ENCODE measurements around the gene BUD13. TPM values are rescaled to one million over a fixed set of nuclear protein-coding genes. Genes with fewer than 3 reads are reported as not detected.
"Not testable (repeated sequence)": the region's sequence is repeated elsewhere in the genome, so short reads cannot be mapped to it uniquely, and the experiment has no call there.

Gene BUD13
- total RNA-seq, 2 experiments from 2014 or later, result 30.3 to 32.7 TPM

DNA sequence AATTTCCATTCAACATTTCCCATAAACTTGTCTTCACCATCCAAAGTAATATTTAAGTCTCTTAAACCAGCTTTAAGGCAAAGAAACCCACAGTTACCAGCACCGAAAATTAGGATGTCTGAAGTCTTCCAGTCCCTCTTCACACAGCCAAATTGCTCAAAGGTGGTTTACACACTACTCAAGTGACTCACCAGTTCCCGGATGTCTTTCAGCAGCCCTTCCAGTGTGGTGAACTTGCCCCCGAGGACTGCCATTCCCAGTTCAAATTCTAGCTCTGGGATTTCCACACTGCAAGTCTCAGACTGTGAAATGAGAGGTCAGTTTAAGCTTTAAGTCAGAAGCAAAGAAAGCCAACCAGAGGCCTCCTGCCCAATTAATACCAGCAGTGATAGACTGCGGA lies 9.9 kb upstream of the BUD13 start:
- peak overlapping the region; percentile 33 for H3K4me3 Mint-ChIP-seq
- intact Hi-C loops (cut with micrococcal nuclease), result no loop called here
- no peaks in the 10 kb centered on the region for H3K9me3 Mint-ChIP-seq
- DNase-seq, result peak; percentile 56
- POLR2A ChIA-PET, result interaction anchor here (0.6 to 1.9 kb wide), 2 partner anchors 11 to 361 kb away, joined by 3 to 6 read pairs; partner anchors contain the start of gene PAFAH1B2
- H3K36me3 Mint-ChIP-seq, result peaks cover 83% of the 10 kb centered on the region
- H3K27ac Mint-ChIP-seq, result peak overlapping the region; percentile 88
- CTCF ChIA-PET, result interaction anchor here (1.3 to 1.5 kb wide), 3 partner anchors 8 to 53 kb away, joined by 4 to 13 read pairs (median 13); partner anchors contain the start of gene APOA5
- no peaks in the 10 kb centered on the region for H3K27me3 Mint-ChIP-seq
- peaks cover 89% of the 10 kb centered on the region for H3K4me1 Mint-ChIP-seq (ENCODE audit: low read depth)

- no peak overlapping the region for H3K4me3 Mint-ChIP-seq
- POLR2A ChIA-PET, result interaction anchor here (0.6 to 1.0 kb wide), 2 partner anchors 9 to 601 kb away, joined by 3 read pairs; no protein-coding TSS in a partner anchor
- no peaks in the 10 kb centered on the region for H3K9me3 Mint-ChIP-seq
- H3K4me1 Mint-ChIP-seq (ENCODE audit: low read depth), result peaks cover 85% of the 10 kb centered on the region
- intact Hi-C loops (cut with micrococcal nuclease), result loop anchor here (5.0 kb wide), 1 partner anchor 169 kb away; no protein-coding TSS in a partner anchor
- peaks cover 67% of the 10 kb centered on the region for H3K36me3 Mint-ChIP-seq
- no peaks in the 10 kb centered on the region for H3K27me3 Mint-ChIP-seq
- peak overlapping the region; percentile 88 for H3K27ac Mint-ChIP-seq
- no peak for DNase-seq
- CTCF ChIA-PET, result interaction anchor here (2.7 kb wide), 1 partner anchor 9 kb away, joined by 11 read pairs; the partner anchor contains the start of gene ZPR1
These were observed 5.8 kb upstream of the BUD13 start for GRCh38 chr11:116778556-116778955.

- peaks cover 55% of the 10 kb centered on the region for H3K36me3 Mint-ChIP-seq
- CTCF ChIA-PET, result interaction anchor here (0.7 to 2.7 kb wide), 4 partner anchors 10 to 184 kb away, joined by 3 to 11 read pairs (median 5); partner anchors contain the start of genes APOA5 and ZPR1
These were observed 4.3 kb upstream of the BUD13 start for GRCh38 chr11:116777056-116777455.

DNA sequence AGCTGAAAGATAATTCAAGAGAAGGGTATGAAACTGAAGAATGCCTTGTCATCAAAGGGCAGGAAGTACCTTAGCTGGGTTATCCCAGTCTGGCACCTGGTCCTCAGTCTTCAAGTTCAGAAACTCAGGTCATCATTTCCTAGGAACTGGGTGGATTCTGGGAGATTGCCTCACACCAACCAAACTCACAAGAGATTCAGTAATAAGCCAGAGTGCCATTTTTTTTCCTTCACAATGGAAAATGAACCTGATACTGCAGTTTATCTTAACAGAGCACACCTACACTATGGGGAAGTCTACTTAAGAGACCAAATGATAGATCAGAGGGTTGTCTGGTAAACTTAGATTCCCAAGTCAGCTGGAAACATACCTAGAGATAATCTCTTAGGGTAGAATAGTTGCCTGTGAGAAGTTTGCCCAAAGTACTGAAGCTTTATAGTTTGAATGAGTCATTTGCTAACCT lies 3.8 kb upstream of the BUD13 start:
- no peak overlapping the region for H3K4me3 Mint-ChIP-seq
- DNase-seq, result peak; percentile 45
- no peaks in the 10 kb centered on the region for H3K27me3 Mint-ChIP-seq
- ChIA-PET POLR2A (interaction anchor here (0.7 to 1.6 kb wide), 7 partner anchors 9 to 454 kb away, joined by 3 to 7 read pairs (median 3); partner anchors contain the start of gene ZPR1), CTCF (interaction anchor here (0.7 to 2.7 kb wide), 4 partner anchors 11 to 184 kb away, joined by 3 to 11 read pairs (median 5); partner anchors contain the start of genes APOA5 and ZPR1)
- no peaks in the 10 kb centered on the region for H3K9me3 Mint-ChIP-seq
- intact Hi-C loops (cut with micrococcal nuclease), result loop anchor here (1.0 to 5.0 kb wide), 3 partner anchors 10 to 171 kb away; no protein-coding TSS in a partner anchor
- peaks cover 74% of the 10 kb centered on the region for H3K4me1 Mint-ChIP-seq (ENCODE audit: low read depth)
- peaks cover 51% of the 10 kb centered on the region for H3K36me3 Mint-ChIP-seq
- peak overlapping the region; percentile 88 for H3K27ac Mint-ChIP-seq

More at GRCh38 chr11:116777056-116777455, 4.3 kb upstream of the BUD13 start:
- intact Hi-C loops (cut with micrococcal nuclease), result loop anchor here (5.0 kb wide), 1 partner anchor 170 kb away; no protein-coding TSS in a partner anchor
- Mint-ChIP-seq H3K4me1 (ENCODE audit: low read depth) (peaks cover 72% of the 10 kb centered on the region), H3K27me3 (no peaks in the 10 kb centered on the region), H3K9me3 (no peaks in the 10 kb centered on the region), H3K4me3 (no peak overlapping the region), H3K27ac (peak overlapping the region; percentile 88)
- DNase-seq, result no peak
- POLR2A ChIA-PET, result interaction anchor here (0.7 to 1.6 kb wide), 7 partner anchors 9 to 453 kb away, joined by 3 to 7 read pairs (median 3); partner anchors contain the start of gene ZPR1

- POLR2A ChIA-PET, result interaction anchor here (0.6 to 1.6 kb wide), 4 partner anchors 10 to 157 kb away, joined by 3 to 7 read pairs (median 5); partner anchors contain the start of gene ZPR1
- Mint-ChIP-seq H3K27ac (peak overlapping the region; percentile 88), H3K4me1 (ENCODE audit: low read depth) (peaks cover 74% of the 10 kb centered on the region), H3K36me3 (peaks cover 46% of the 10 kb centered on the region), H3K4me3 (no peak overlapping the region), H3K27me3 (no peaks in the 10 kb centered on the region), H3K9me3 (no peaks in the 10 kb centered on the region)
- intact Hi-C loops (cut with micrococcal nuclease), result loop anchor here (1.0 to 5.0 kb wide), 3 partner anchors 10 to 171 kb away; no protein-coding TSS in a partner anchor
- CTCF ChIA-PET, result interaction anchor here (1.3 to 2.7 kb wide), 3 partner anchors 11 to 60 kb away, joined by 3 to 11 read pairs (median 7); partner anchors contain the start of genes APOA5 and ZPR1
- no peak for DNase-seq
These were observed 3.2 kb upstream of the BUD13 start for GRCh38 chr11:116775975-116776374.

DNA sequence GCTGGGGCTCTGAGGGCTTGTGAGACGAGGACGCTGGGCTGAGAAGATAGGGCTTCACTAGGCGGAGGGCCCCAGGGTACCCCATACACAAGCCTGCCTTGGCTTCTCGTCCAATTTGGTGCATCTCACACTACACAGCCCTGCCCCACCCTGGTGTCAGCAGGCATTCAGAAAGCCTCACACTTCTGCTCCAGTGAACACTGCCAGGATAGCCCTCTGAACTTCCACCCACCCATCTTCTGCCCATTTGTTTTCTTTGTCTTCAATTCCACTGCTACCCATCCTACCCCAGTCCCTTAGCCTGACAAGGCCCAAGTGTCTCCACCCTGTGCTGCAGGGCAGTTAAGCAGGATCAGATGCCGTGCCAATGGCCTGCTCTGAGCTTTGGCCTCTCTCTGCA lies 1.9 kb upstream of the BUD13 start:
- Mint-ChIP-seq H3K27ac (no peak overlapping the region), H3K4me1 (ENCODE audit: low read depth) (peaks cover 70% of the 10 kb centered on the region), H3K9me3 (no peaks in the 10 kb centered on the region), H3K36me3 (peaks cover 39% of the 10 kb centered on the region), H3K27me3 (no peaks in the 10 kb centered on the region), H3K4me3 (no peak overlapping the region)
- ChIA-PET CTCF (interaction anchor here (0.8 to 1.0 kb wide), 2 partner anchors 61 to 369 kb away, joined by 3 to 4 read pairs; partner anchors contain the start of gene PAFAH1B2), POLR2A (interaction anchor here (1.5 kb wide), 1 partner anchor 369 kb away, joined by 5 read pairs; the partner anchor contains the start of gene PAFAH1B2)
- intact Hi-C loops (cut with micrococcal nuclease), result loop anchor here (5.0 kb wide), 5 partner anchors 158 to 458 kb away; partner anchors contain the start of genes PCSK7, RNF214 and SIK3
- no peak for DNase-seq

GRCh38 chr11:116773203-116774097 lies 663 bp upstream of the BUD13 start:
- intact Hi-C loops (cut with micrococcal nuclease), result loop anchor here (1.0 to 5.0 kb wide), 5 partner anchors 15 to 459 kb away; partner anchors contain the start of genes PCSK7, RNF214, SIK3 and ZPR1
- CTCF ChIA-PET, result interaction anchor here (1.0 to 2.1 kb wide), 3 partner anchors 14 to 62 kb away, joined by 5 to 14 read pairs (median 5); partner anchors contain the start of genes APOA5 and ZPR1
- Mint-ChIP-seq H3K4me3 (peak overlapping the region; percentile 99), H3K4me1 (ENCODE audit: low read depth) (peaks cover 63% of the 10 kb centered on the region), H3K36me3 (peaks cover 35% of the 10 kb centered on the region), H3K27ac (peak overlapping the region; percentile 95), H3K27me3 (no peaks in the 10 kb centered on the region), H3K9me3 (no peaks in the 10 kb centered on the region)
- POLR2A ChIA-PET, result interaction anchor here (1.1 to 2.1 kb wide), 7 partner anchors 11 to 370 kb away, joined by 3 to 10 read pairs (median 4); partner anchors contain the start of genes PAFAH1B2 and ZPR1
- no peak for DNase-seq

- H3K36me3 Mint-ChIP-seq, result peaks cover 23% of the 10 kb centered on the region
- intact Hi-C loops (cut with micrococcal nuclease), result loop anchor here (5.0 kb wide), 4 partner anchors 160 to 460 kb away; partner anchors contain the start of genes PCSK7, RNF214 and SIK3
These were observed 852 bp downstream of the BUD13 start for GRCh38 chr11:116771935-116772334.

GRCh38 chr11:116762132-116762531 lies 10.7 kb downstream of the BUD13 start:
- POLR2A ChIA-PET, result interaction anchor here (0.6 kb wide), 1 partner anchor 11 kb away, joined by 3 read pairs; the partner anchor contains the start of gene BUD13
- no peak for DNase-seq
- peaks cover 13% of the 10 kb centered on the region for H3K4me1 Mint-ChIP-seq (ENCODE audit: low read depth)
- no peaks in the 10 kb centered on the region for H3K27me3 Mint-ChIP-seq
- CTCF ChIA-PET, result no interaction called here
- peaks cover 45% of the 10 kb centered on the region for H3K36me3 Mint-ChIP-seq
- H3K4me3 Mint-ChIP-seq, result no peak overlapping the region
- H3K27ac Mint-ChIP-seq, result no peak overlapping the region
- H3K9me3 Mint-ChIP-seq, result no peaks in the 10 kb centered on the region
- intact Hi-C loops (cut with micrococcal nuclease), result no loop called here

More at GRCh38 chr11:116771935-116772334, 852 bp downstream of the BUD13 start:
- peak overlapping the region; percentile 95 for H3K27ac Mint-ChIP-seq
- ChIA-PET POLR2A (interaction anchor here (1.5 to 1.8 kb wide), 2 partner anchors 11 to 13 kb away, joined by 4 to 6 read pairs; no protein-coding TSS in a partner anchor), CTCF (interaction anchor here (1.2 to 3.0 kb wide), 3 partner anchors 19 to 64 kb away, joined by 4 to 15 read pairs (median 14); partner anchors contain the start of gene APOA5)
- H3K27me3 Mint-ChIP-seq, result no peaks in the 10 kb centered on the region
- H3K9me3 Mint-ChIP-seq, result no peaks in the 10 kb centered on the region
- H3K4me3 Mint-ChIP-seq, result peak overlapping the region; percentile 99
- H3K4me1 Mint-ChIP-seq (ENCODE audit: low read depth), result peaks cover 48% of the 10 kb centered on the region
- no peak for DNase-seq

DNA sequence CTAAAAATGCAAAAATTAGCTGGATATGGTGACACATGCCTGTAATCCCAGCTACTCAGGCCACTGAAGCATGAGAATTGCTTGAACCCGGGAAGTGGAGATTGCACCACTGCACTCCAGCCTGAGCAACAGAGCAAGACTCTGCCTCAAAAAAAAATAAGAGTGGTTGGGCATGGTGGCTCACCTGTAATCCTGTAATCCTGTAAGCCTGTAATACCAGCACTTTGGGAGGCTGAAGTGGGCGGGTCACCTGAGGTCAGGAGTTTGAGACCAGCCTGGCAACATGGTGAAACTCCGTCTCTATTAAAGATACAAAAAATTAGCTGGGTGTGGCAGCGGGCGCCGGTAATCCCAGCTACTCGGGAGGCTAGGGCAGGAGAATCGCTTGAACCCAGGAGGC lies 16.7 kb downstream of the BUD13 start:
- H3K4me3 Mint-ChIP-seq; CTCF ChIA-PET; H3K27me3 Mint-ChIP-seq; H3K27ac Mint-ChIP-seq; intact Hi-C loops (cut with micrococcal nuclease); POLR2A ChIA-PET; DNase-seq; H3K9me3 Mint-ChIP-seq; H3K4me1 Mint-ChIP-seq (ENCODE audit: low read depth): not testable (repeated sequence)
- peaks cover 39% of the 10 kb centered on the region for H3K36me3 Mint-ChIP-seq
